ENCODE measurements around the gene SSTR1.

DNA sequence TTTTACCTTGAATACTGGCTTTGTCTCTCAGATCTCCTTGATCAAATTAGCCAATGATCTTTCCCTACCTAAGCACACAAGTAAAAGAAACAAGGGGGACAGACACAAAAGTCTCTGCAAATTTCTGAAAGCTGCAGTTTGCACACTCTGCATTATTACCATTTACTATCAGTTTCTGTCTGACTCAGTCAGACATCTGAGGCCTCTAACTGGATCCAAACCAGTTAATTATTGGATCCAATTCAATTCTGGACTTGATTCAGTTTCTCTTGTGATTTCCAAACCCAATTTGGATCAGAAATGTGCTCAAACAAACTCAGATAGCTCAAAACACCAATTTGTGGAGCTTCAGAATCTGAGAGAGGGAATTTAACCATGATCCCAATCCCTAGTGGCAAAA, 16.6 kb downstream of the SSTR1 start:
- TF ChIP-seq EP300 (IDR thresholded peaks at IDR 0.05), result no peak
- TF ChIP-seq, protein P1, sequence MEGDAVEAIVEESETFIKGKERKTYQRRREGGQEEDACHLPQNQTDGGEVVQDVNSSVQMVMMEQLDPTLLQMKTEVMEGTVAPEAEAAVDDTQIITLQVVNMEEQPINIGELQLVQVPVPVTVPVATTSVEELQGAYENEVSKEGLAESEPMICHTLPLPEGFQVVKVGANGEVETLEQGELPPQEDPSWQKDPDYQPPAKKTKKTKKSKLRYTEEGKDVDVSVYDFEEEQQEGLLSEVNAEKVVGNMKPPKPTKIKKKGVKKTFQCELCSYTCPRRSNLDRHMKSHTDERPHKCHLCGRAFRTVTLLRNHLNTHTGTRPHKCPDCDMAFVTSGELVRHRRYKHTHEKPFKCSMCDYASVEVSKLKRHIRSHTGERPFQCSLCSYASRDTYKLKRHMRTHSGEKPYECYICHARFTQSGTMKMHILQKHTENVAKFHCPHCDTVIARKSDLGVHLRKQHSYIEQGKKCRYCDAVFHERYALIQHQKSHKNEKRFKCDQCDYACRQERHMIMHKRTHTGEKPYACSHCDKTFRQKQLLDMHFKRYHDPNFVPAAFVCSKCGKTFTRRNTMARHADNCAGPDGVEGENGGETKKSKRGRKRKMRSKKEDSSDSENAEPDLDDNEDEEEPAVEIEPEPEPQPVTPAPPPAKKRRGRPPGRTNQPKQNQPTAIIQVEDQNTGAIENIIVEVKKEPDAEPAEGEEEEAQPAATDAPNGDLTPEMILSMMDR (IDR thresholded peaks at IDR 0.05), result no peak

Measured in tibial nerve (tissue), 4 donors.